ENCODE data around the gene ZNF705A. TPM values are rescaled to one million over a fixed set of nuclear protein-coding genes. Genes with fewer than 3 reads are reported as not detected.
"Not testable (repeated sequence)": the region's sequence is repeated elsewhere in the genome, so short reads cannot be mapped to it uniquely, and the experiment has no call there.

ZNF705A gene
- total RNA-seq, result not detected in 2 replicates

GRCh38 chr12:8156845-8157244, at the start of gene ZNF705A:
ZNF705A (plus strand) TSS chr12:8157015; CDS start chr12:8172626, 15,611 bp downstream.
- intact Hi-C loops (cut with micrococcal nuclease), result no loop called here

GRCh38 chr12:8108808-8109398, 47.9 kb upstream of the ZNF705A start:
- Mint-ChIP-seq H3K27me3 (no peaks in the 10 kb centered on the region), H3K36me3 (ENCODE audit: low read depth) (peaks cover 11% of the 10 kb centered on the region), H3K4me1 (peaks cover 3% of the 10 kb centered on the region), H3K4me3 (no peak overlapping the region), H3K27ac (no peak overlapping the region), H3K9me3 (peaks cover 4% of the 10 kb centered on the region)
- intact Hi-C loops (cut with micrococcal nuclease), result loop anchor here (1.0 kb wide), 2 partner anchors 122 to 128 kb away; no protein-coding TSS in a partner anchor
- peak; percentile 93 for DNase-seq

More at GRCh38 chr12:8156845-8157244, at the start of gene ZNF705A:
- DNase-seq, result no peak
- H3K36me3 Mint-ChIP-seq (ENCODE audit: low read depth), result no peaks in the 10 kb centered on the region
- H3K27ac Mint-ChIP-seq, result no peak within 1 kb of the TSS
- peaks cover 2% of the 10 kb centered on the region for H3K9me3 Mint-ChIP-seq
- peaks cover 9% of the 10 kb centered on the region for H3K4me1 Mint-ChIP-seq
- H3K27me3 Mint-ChIP-seq, result peaks cover 43% of the 10 kb centered on the region
- no peak within 1 kb of the TSS for H3K4me3 Mint-ChIP-seq

GRCh38 chr12:8113117-8113516, 43.7 kb upstream of the ZNF705A start:
- H3K9me3 Mint-ChIP-seq; H3K4me1 Mint-ChIP-seq; DNase-seq; H3K27me3 Mint-ChIP-seq; H3K27ac Mint-ChIP-seq; H3K4me3 Mint-ChIP-seq; intact Hi-C loops (cut with micrococcal nuclease); H3K36me3 Mint-ChIP-seq (ENCODE audit: low read depth): not testable (repeated sequence)

- intact Hi-C loops (cut with micrococcal nuclease), result no loop called here
- Mint-ChIP-seq H3K27ac (no peak overlapping the region), H3K4me1 (no peaks in the 10 kb centered on the region), H3K36me3 (ENCODE audit: low read depth) (peaks cover 2% of the 10 kb centered on the region), H3K4me3 (no peak overlapping the region), H3K27me3 (no peaks in the 10 kb centered on the region), H3K9me3 (no peaks in the 10 kb centered on the region)
- no peak for DNase-seq
These were observed 36.6 kb upstream of the ZNF705A start for GRCh38 chr12:8120072-8120713.

GRCh38 chr12:8123124-8123912, 33.5 kb upstream of the ZNF705A start, which contains the start of gene CLEC4A:
CLEC4A (plus strand) TSS chr12:8123617; CDS start chr12:8123879, 262 bp downstream.
- Mint-ChIP-seq H3K4me3 (no peak within 1 kb of the TSS), H3K36me3 (ENCODE audit: low read depth) (peaks cover 2% of the 10 kb centered on the region), H3K4me1 (peaks cover 13% of the 10 kb centered on the region), H3K27ac (no peak within 1 kb of the TSS), H3K27me3 (no peaks in the 10 kb centered on the region), H3K9me3 (no peaks in the 10 kb centered on the region)
- DNase-seq, result no peak
- intact Hi-C loops (cut with micrococcal nuclease), result no loop called here

- Mint-ChIP-seq H3K9me3 (no peaks in the 10 kb centered on the region), H3K36me3 (ENCODE audit: low read depth) (no peaks in the 10 kb centered on the region), H3K27ac (no peak overlapping the region), H3K4me1 (peaks cover 13% of the 10 kb centered on the region), H3K27me3 (no peaks in the 10 kb centered on the region), H3K4me3 (no peak overlapping the region)
- peak; percentile 72 for DNase-seq
- intact Hi-C loops (cut with micrococcal nuclease), result no loop called here
These were observed 29.7 kb upstream of the ZNF705A start for GRCh38 chr12:8127138-8127537.

- intact Hi-C loops (cut with micrococcal nuclease); H3K9me3 Mint-ChIP-seq; H3K4me3 Mint-ChIP-seq; H3K27me3 Mint-ChIP-seq; H3K4me1 Mint-ChIP-seq; H3K36me3 Mint-ChIP-seq (ENCODE audit: low read depth); H3K27ac Mint-ChIP-seq: not testable (repeated sequence)
- peak; percentile 61 for DNase-seq
These were observed 23.0 kb upstream of the ZNF705A start for GRCh38 chr12:8133636-8134397.

- H3K9me3 Mint-ChIP-seq; H3K4me3 Mint-ChIP-seq; H3K36me3 Mint-ChIP-seq (ENCODE audit: low read depth); H3K27ac Mint-ChIP-seq; intact Hi-C loops (cut with micrococcal nuclease); DNase-seq; H3K27me3 Mint-ChIP-seq; H3K4me1 Mint-ChIP-seq: not testable (repeated sequence)
These were observed 22.4 kb upstream of the ZNF705A start for GRCh38 chr12:8134398-8134930.

GRCh38 chr12:8141647-8142046, 15.2 kb upstream of the ZNF705A start:
- H3K36me3 Mint-ChIP-seq (ENCODE audit: low read depth), result not testable (repeated sequence)

GRCh38 chr12:8143261-8143660, 13.6 kb upstream of the ZNF705A start:
- H3K4me3 Mint-ChIP-seq, result no peak overlapping the region
- H3K9me3 Mint-ChIP-seq, result no peaks in the 10 kb centered on the region
- H3K27ac Mint-ChIP-seq, result no peak overlapping the region
- H3K4me1 Mint-ChIP-seq, result no peaks in the 10 kb centered on the region
- DNase-seq, result no peak
- peaks cover 2% of the 10 kb centered on the region for H3K36me3 Mint-ChIP-seq (ENCODE audit: low read depth)
- H3K27me3 Mint-ChIP-seq, result peaks cover 16% of the 10 kb centered on the region
- intact Hi-C loops (cut with micrococcal nuclease), result no loop called here

More at GRCh38 chr12:8141647-8142046, 15.2 kb upstream of the ZNF705A start:
- DNase-seq; H3K27ac Mint-ChIP-seq; H3K9me3 Mint-ChIP-seq; H3K27me3 Mint-ChIP-seq; H3K4me1 Mint-ChIP-seq; H3K4me3 Mint-ChIP-seq; intact Hi-C loops (cut with micrococcal nuclease): not testable (repeated sequence)

GRCh38 chr12:8145754-8146441, 10.9 kb upstream of the ZNF705A start:
- Mint-ChIP-seq H3K4me1 (no peaks in the 10 kb centered on the region), H3K27ac (no peak overlapping the region), H3K4me3 (no peak overlapping the region), H3K27me3 (peaks cover 35% of the 10 kb centered on the region), H3K36me3 (ENCODE audit: low read depth) (no peaks in the 10 kb centered on the region), H3K9me3 (no peaks in the 10 kb centered on the region)
- DNase-seq, result no peak
- intact Hi-C loops (cut with micrococcal nuclease), result no loop called here

- no peak for DNase-seq
- Mint-ChIP-seq H3K4me1 (no peaks in the 10 kb centered on the region), H3K4me3 (no peak overlapping the region), H3K27ac (no peak overlapping the region), H3K9me3 (no peaks in the 10 kb centered on the region), H3K27me3 (peaks cover 39% of the 10 kb centered on the region), H3K36me3 (ENCODE audit: low read depth) (no peaks in the 10 kb centered on the region)
- intact Hi-C loops (cut with micrococcal nuclease), result no loop called here
These were observed 10.4 kb upstream of the ZNF705A start for GRCh38 chr12:8146442-8146771.

- H3K4me1 Mint-ChIP-seq, result peaks cover 9% of the 10 kb centered on the region
- peaks cover 4% of the 10 kb centered on the region for H3K9me3 Mint-ChIP-seq
- H3K36me3 Mint-ChIP-seq (ENCODE audit: low read depth), result no peaks in the 10 kb centered on the region
- no peak overlapping the region for H3K4me3 Mint-ChIP-seq
- peaks cover 52% of the 10 kb centered on the region for H3K27me3 Mint-ChIP-seq
- H3K27ac Mint-ChIP-seq, result no peak overlapping the region
- DNase-seq, result no peak
- intact Hi-C loops (cut with micrococcal nuclease), result no loop called here
These were observed 2.3 kb upstream of the ZNF705A start for GRCh38 chr12:8154526-8154925.

All from activated CD4-positive, alpha-beta T cell treated with anti-CD3 and anti-CD28 coated beads, Interleukin-2, amount 10 ng/mL, durations not matched to agents 24 days and 14 days (primary cell).